Thyroid gland (tissue), 4 donors: ENCODE measurements around the gene FOXN3.

ENCODE experiments used
- CTCF ChIP-seq, 6 experiments: fragments of 200-600 bp in 3 of 6; fragments of 450-650 bp in 3 of 6; sonication (generic) in 3 of 6; IDR thresholded peaks; one replicate each; pipeline ENCODE4 v1.5.1; 2016 to 2019; ENCODE audit warnings: antibody characterized with exemption in 6 of 6, mild to moderate bottlenecking in 2 of 6, inconsistent platforms in 1 of 6, moderate library complexity in 1 of 6
- POLR2A ChIP-seq, 2 donors: fragments of 450-650 bp; IDR thresholded peaks; one replicate each; pipeline ENCODE4 v1.6.1; 2017; ENCODE audit warnings: antibody characterized with exemption in 2 of 2, mild to moderate bottlenecking in 2 of 2, moderate library complexity in 1 of 2

- TF ChIP-seq POLR2A (IDR thresholded peaks at IDR 0.05) (no peak), CTCF (IDR thresholded peaks at IDR 0.05) (no peak)
Observed at GRCh38 chr14:89155491-89155890, 261.5 kb downstream of the FOXN3 start.
